ENCODE measurements around the gene EDA. TPM values are rescaled to one million over a fixed set of nuclear protein-coding genes. Genes with fewer than 3 reads are reported as not detected.
A peak's percentile ranks its signal among the peaks of the same experiment; 100 is the strongest.

Gene EDA
- total RNA-seq, 2 donors from 2014 or later, result 3.6 to 4.6 TPM

DNA sequence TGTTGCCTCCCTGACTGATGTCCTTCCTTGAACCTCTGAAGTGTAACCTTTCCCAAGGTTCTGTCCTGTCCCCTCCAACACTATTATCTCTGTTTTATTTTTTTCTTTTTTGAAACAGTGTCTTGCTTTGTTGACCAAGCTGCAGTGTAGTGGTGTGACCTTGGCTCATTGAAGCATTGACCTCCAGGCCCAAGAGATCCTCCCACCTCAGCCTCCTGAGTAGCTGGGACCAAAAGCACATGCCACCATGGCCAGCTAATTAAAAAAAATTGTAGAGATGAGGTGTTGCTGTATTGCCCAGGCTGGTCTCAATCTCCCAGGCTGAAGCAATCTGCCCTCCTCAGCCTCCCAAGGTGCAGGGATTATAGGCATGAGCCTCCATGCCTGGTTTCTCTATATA lies 59.0 kb downstream of the EDA start:
- H3K9me3 Mint-ChIP-seq, result peaks cover 20 to 24% of the 10 kb centered on the region in 2 donors
- ATAC-seq (no peak), DNase-seq (ENCODE audit: low spot score in 2 of 2) (no peak)
- H3K27ac Mint-ChIP-seq, result no peak overlapping the region
- H3K36me3 Mint-ChIP-seq, result peaks cover 11 to 12% of the 10 kb centered on the region in 2 donors

DNA sequence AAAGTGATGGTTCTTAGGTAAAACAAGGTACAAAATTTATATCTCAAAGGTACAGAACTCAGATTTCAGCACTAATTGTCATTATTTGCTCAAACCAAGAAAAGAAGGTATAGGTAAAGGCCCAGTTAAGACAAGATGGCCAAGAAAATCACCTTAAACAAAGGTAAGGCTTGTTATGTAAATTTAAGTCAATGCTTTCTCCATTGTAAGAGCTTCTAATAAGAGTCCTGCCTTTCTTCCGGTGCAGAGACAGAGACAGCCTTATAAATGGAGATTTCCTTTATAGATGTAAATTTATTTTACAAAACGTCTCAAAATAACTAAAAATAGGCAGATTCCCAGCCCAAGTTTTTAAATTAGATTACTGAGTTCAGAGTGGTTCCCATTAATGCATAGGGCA lies 89.9 kb downstream of the EDA start:
- Mint-ChIP-seq H3K9me3 (peaks cover 10 to 15% of the 10 kb centered on the region in 2 donors), H3K36me3 (peaks cover 10 to 16% of the 10 kb centered on the region in 2 donors), H3K27ac (no peak overlapping the region)
- DNase-seq (ENCODE audit: low spot score in 2 of 2) (no peak), ATAC-seq (no peak)

DNA sequence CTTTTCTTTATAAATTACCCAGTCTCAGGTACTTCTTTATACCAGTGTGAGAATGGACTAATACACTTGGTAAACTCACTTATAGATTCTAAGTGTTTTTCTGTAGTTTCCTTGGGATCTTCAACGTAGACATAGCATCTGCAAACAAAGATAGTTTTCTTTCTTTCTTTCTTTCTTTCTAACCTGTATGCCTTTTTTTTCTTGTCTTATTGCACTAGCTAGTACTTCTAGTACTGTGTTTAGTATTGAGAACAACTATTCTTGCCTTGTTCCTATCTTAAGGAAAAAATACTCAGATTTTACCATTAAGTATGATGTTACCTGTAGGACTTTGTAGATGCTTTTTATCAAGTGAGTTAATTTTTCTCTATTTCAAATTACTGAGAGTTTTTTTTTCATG lies 102.2 kb downstream of the EDA start:
- Mint-ChIP-seq H3K9me3 (peaks cover 10 to 21% of the 10 kb centered on the region in 2 donors), H3K27ac (no peak overlapping the region), H3K36me3 (peaks cover 7 to 37% of the 10 kb centered on the region in 2 donors)
- DNase-seq (ENCODE audit: low spot score in 2 of 2), result no peak
- ATAC-seq, result no peak

DNA sequence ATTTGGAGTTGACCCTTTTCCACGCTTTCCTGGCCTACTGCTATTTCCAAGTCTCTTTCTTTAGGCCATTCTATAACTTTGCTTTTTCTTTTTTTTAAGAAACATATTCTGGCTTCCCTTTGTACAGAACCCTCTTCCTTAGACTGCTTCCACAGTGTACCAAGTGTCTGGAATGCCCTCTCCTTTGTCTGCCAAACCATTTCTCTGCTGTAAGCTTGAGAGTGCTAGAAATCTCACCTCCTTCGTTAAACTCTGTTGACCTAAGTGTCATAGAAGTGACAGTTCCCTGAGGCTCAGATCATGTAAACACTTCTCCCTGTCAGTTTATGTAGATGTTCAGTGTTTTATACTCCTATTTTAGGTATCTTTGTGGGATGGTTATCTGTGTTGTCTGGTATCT lies 108.4 kb downstream of the EDA start:
- Mint-ChIP-seq H3K9me3 (peaks cover 4 to 7% of the 10 kb centered on the region in 2 donors), H3K36me3 (peaks cover 13 to 15% of the 10 kb centered on the region in 2 donors), H3K27ac (no peak overlapping the region)
- no peak for ATAC-seq
- no peak for DNase-seq (ENCODE audit: low spot score in 2 of 2)

DNA sequence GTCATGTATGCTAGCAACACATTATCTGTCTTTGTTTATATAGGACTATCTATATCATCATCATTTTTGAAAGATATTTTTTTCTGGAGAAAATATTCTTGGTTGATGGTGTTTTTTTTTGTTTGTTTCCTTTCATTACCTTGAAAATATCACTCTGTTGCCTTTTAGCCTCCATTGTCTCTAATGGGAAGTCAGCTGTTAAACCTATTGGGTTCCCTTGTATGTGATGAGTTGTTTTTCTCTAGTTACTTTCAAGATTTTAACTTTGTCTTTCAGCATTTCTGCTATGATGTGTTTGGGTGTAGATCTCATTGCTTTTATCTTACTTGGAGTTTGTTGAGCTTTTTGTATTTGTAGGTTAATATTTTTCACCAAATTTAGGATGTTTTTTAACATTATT lies 124.4 kb downstream of the EDA start:
- no peak for DNase-seq (ENCODE audit: low spot score in 2 of 2)
- no peak overlapping the region for H3K27ac Mint-ChIP-seq
- H3K9me3 Mint-ChIP-seq, result peaks cover 11 to 12% of the 10 kb centered on the region in 2 donors
- no peak for ATAC-seq
- peaks cover 6 to 10% of the 10 kb centered on the region in 2 donors for H3K36me3 Mint-ChIP-seq

DNA sequence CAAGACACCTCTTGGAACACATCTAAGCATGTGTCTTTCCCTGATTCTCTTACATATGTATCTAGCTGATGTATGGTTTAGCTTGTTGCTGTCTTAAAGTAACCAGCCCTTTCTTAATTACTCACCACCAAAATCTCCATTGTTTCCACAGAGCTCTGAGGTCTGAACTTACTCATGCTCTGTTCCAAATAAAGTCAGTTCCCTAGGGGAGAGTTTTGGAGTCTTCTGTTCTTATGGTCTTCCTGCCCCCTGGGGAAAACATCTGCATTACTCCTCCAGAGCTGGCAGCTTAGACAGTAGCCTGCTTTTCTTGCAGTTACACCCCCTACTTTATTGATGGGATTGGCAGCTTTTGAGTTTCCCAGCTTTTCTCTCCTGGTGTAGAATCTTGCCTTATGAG lies 125.8 kb downstream of the EDA start:
- DNase-seq (ENCODE audit: low spot score in 2 of 2) (no peak), ATAC-seq (no peak)
- Mint-ChIP-seq H3K9me3 (peaks cover 11 to 12% of the 10 kb centered on the region in 2 donors), H3K27ac (no peak overlapping the region), H3K36me3 (peaks cover 6 to 10% of the 10 kb centered on the region in 2 donors)

DNA sequence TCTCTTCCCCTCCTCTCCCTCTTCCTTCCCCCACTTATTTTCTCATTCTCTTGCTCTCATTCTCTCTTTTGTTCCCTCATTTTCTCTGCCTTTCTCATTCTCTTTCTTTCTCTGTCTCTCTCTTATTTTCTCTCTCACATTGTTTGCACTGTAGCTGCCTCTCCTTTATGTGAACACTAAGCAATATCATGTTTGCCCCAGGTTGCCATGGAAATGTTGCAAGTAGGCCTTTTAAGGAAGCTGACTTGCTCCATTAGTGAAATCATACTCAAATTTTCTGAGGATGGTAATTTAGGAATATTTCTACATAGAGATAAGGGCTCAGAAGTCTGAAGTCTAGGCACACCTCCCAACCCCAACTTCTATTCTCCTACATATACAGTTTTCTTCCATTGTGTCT lies 130.1 kb downstream of the EDA start:
- DNase-seq (ENCODE audit: low spot score in 2 of 2), result no peak
- Mint-ChIP-seq H3K9me3 (peaks cover 4 to 6% of the 10 kb centered on the region in 2 donors), H3K27ac (no peak overlapping the region), H3K36me3 (peaks cover 0 to 10% of the 10 kb centered on the region in 2 donors)
- no peak for ATAC-seq

DNA sequence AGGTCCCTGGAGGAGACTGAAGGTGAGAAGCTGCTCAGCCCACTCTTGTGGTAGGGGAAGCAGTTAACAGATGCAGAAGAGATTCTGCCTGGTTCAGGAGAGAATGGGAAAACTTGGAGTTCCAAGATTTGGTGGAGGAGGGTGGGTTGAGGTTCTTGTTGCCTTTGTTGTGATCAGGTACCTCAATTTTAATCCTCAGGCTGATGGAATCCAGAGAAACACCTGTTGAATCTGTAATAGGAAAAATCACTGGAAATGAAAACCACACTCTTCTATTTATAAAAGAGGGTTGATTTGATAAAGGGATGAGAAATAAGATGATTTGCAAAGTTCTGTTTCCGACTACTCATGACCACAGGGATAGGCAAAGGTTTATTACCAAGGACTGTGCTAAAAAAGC lies 132.1 kb downstream of the EDA start:
- no peak overlapping the region for H3K27ac Mint-ChIP-seq
- peaks cover under 1 to 3% of the 10 kb centered on the region in 2 donors for H3K36me3 Mint-ChIP-seq
- ATAC-seq (no peak), DNase-seq (ENCODE audit: low spot score in 2 of 2) (no peak)
- H3K9me3 Mint-ChIP-seq, result no peaks in the 10 kb centered on the region

DNA sequence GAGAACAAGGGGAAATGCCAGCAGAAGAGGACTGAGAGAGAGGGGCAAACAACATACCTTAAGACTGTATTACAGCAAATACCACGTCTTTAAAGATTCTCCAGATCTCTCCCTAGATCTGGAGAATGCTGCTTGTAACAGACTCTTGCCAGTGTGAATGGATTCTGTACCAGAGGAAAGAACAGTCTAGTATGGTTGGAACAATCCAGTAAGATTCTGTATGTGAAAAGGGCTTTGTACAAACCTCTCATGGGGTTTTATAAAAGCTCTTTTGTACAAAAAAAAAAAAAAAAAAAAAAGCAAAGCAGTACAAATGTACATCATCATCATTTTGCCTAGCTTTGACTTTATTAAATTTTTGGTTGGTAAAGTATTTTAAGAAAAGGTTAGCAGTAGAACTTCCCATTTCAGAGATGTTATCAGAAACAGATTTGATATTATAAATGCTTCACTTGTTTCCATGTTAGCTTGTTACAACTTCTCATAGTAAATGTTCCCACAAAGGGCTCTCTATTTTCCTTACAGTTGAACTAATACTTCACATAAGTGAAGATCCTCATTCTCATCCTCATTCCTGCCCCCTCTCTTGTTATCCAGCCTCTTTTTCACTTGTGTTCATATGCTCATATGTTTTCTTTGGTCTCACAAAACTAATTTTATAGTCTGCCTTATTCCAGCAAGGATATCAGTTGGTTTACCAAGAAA lies 144.2 kb downstream of the EDA start:
- Mint-ChIP-seq H3K36me3 (peaks cover 0 to 3% of the 10 kb centered on the region in 2 donors), H3K27ac (no peak overlapping the region), H3K9me3 (no peaks in the 10 kb centered on the region)
- DNase-seq (ENCODE audit: low spot score in 2 of 2) (no peak), ATAC-seq (no peak)

DNA sequence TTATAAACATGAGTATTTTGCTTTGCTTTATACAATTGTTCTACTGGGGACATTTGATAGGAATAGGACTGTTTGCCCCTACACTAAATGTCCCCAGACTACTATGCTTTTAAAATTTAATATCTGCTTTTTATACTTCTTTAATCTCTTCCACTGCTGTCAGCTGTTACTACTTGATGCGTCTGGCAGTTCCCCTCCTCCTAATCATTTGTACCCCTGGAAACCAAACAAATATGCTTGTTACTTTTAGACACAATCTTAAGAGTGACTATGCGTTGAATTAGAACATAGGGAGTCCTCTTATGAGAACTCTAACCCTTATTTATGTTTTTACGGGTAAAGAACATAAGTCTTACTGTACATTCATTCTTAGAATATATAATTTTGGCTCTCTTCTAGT lies 145.7 kb downstream of the EDA start:
- no peak overlapping the region for H3K27ac Mint-ChIP-seq
- H3K36me3 Mint-ChIP-seq, result no peaks in the 10 kb centered on the region
- H3K9me3 Mint-ChIP-seq, result no peaks in the 10 kb centered on the region
- DNase-seq (ENCODE audit: low spot score in 2 of 2), result no peak
- no peak for ATAC-seq

DNA sequence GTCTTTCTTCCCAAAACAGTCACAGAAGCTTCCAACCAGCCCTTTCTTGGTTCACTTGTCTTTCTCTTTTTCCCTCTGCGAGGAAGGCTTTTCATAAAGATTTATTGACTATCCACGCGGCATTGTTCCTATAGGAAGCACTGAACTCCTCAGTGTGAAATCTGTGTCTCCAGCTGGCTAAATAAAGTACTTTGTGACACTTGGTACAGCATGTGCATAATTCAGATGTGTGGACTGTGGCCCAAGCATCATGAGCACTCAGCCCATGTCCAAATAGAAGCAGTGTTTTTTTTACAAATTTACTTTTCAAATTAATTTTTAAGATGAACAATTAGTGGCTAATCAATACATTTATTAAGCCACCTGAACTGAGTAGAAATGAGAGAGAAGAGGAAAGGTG lies 146.4 kb downstream of the EDA start:
- no peaks in the 10 kb centered on the region for H3K9me3 Mint-ChIP-seq
- ATAC-seq (no peak), DNase-seq (ENCODE audit: low spot score in 2 of 2) (no peak)
- H3K27ac Mint-ChIP-seq, result no peak overlapping the region
- H3K36me3 Mint-ChIP-seq, result no peaks in the 10 kb centered on the region

DNA sequence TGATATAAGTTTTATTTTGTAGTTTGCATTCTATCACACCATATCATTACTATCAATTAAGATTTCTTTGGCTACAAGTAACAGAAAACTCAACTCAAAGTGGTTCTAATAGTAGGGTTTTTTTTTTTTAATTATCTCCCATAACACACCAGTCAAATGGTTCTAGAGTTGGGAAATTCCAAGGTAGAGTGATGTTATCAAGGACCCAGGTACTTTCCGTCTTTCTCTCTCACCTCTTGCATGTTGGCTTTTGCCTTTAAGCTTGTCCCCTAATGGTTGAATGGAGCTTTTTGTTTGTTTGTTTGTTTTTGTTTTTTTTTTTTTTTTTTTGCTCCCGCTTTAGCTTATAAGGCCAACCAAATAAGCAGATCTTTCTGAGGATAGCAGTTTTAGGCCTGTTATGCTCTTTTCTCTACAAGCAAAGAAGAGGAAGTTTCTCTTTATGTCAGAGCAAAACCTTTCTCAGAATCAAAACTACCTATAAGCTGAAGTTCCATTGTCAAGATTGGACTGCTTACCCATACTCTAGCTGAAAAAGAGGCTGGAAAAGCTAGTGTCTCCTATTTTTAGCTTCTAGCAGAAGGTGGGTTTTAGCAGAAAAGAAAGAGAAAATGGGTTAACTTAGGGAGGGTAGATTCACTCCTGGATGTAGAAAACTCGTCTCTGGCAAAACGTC lies 177.5 kb downstream of the EDA start:
- H3K9me3 Mint-ChIP-seq, result peaks cover 11 to 22% of the 10 kb centered on the region in 2 donors
- no peak for DNase-seq (ENCODE audit: low spot score in 2 of 2)
- peaks cover 4 to 11% of the 10 kb centered on the region in 2 donors for H3K36me3 Mint-ChIP-seq
- no peak overlapping the region for H3K27ac Mint-ChIP-seq
- ATAC-seq, result no peak

DNA sequence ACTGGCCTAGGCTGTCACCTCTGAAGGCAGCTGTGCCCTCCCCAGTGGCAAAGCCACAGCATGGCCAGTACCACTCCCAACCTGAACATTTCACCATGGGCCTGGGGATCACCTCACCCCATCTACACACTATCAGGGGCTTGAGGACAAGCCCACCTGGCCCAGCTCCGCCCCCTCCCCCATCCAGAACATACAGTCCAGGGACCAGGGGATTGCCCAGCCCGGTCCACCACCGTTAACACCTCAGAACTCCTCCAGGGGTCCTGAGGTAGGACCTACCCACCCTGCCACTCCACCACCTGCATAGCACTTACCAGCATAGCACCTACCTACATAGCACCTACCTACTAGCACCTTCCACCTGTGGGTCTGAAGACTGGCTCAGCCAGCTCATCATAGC lies 179.8 kb downstream of the EDA start:
- no peak for DNase-seq (ENCODE audit: low spot score in 2 of 2)
- Mint-ChIP-seq H3K36me3 (peaks cover 4 to 11% of the 10 kb centered on the region in 2 donors), H3K27ac (peak overlapping the region in 1 of 2 donors; percentile 36), H3K9me3 (peaks cover 11 to 25% of the 10 kb centered on the region in 2 donors)
- ATAC-seq, result no peak

DNA sequence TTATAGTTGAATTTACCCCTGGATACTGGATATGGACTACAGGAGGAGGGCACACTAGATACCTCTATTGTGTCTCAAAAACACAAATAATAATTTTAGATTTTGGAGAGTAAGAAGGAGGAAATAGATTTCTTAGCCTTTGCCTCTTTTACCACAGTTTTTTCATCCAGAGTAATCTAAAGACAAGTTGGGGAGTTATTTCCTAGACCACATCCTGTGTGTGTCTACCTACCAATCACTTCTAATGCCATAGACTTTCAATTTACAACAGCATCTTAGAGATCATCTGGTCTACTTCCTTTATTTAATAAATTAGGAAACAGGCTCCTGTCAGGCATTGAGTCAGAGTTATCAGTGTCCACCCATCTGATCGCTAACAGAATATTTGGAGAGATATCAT lies 191.5 kb downstream of the EDA start:
- Mint-ChIP-seq H3K27ac (no peak overlapping the region), H3K36me3 (peaks cover 0 to 11% of the 10 kb centered on the region in 2 donors), H3K9me3 (peaks cover 0 to 13% of the 10 kb centered on the region in 2 donors)
- ATAC-seq, result no peak
- no peak for DNase-seq (ENCODE audit: low spot score in 2 of 2)

DNA sequence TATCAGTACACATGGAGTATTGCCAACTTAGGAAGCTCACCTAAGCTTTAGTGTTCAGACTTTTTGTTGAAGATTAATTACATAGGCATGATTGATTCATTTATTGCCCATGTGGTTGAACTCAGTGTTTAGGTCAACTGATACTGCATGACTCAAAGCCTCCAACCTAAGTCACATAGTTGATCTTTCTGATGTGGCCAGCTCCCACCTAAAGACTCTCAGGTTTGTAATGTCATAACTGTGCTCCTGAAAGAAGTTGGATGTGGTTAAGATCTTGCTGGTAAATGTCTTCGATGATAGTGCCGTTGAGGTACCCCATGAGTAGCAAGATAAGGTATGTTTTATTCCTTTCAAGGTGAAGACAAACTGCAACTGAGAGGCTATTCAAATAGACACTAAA lies 192.5 kb downstream of the EDA start:
- H3K9me3 Mint-ChIP-seq, result peaks cover 0 to 13% of the 10 kb centered on the region in 2 donors
- no peak overlapping the region for H3K27ac Mint-ChIP-seq
- ATAC-seq, result peak; percentile 93 to 99
- peaks cover 0 to 11% of the 10 kb centered on the region in 2 donors for H3K36me3 Mint-ChIP-seq
- DNase-seq (ENCODE audit: low spot score in 2 of 2), result peak in 1 of 2 donors; percentile 3

DNA sequence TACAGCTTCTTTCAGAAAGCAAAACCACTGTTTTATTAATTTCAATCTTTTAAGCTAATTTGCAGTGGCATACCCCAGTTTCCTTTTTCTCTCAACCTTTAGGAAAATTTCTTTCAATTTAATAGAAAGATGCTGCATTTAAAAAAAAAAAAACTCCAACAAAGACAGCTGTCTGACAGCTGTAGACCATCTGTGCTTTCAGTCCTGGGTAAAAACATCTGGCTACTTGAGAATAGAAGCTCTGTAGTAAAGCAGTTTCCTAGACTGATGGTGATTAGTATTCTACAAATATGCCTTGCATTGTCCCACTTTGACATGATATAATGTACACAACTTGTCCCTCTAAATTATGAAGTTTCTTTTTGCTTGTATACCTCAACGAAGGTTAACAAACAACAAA lies 197.8 kb downstream of the EDA start:
- H3K27ac Mint-ChIP-seq, result no peak overlapping the region
- no peak for ATAC-seq
- DNase-seq (ENCODE audit: low spot score in 2 of 2), result no peak
- H3K36me3 Mint-ChIP-seq, result peaks cover 6% of the 10 kb centered on the region in 2 donors
- peaks cover 11 to 15% of the 10 kb centered on the region in 2 donors for H3K9me3 Mint-ChIP-seq

DNA sequence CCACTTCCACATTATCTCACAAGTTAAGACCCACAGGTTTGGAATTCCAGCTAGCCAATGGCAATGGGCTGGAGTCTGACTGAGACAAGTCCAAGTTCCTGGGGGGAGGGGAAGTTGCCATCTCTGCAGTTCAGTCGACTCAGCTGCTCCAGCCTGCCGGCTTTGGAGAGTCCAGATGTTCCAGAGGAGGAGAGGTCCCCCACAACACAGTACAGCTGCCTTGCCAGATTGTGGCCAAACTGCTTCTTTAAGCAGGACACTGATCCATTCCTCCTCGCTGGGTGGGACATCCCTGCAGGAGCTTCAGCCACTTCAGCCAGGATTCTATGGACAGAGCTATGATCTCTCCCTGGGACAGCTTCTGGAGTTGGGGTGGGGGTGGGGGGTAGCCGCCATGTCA lies 199.2 kb downstream of the EDA start:
- Mint-ChIP-seq H3K36me3 (peaks cover 0 to 6% of the 10 kb centered on the region in 2 donors), H3K27ac (no peak overlapping the region), H3K9me3 (peaks cover 14 to 17% of the 10 kb centered on the region in 2 donors)
- ATAC-seq (no peak), DNase-seq (ENCODE audit: low spot score in 2 of 2) (no peak)

DNA sequence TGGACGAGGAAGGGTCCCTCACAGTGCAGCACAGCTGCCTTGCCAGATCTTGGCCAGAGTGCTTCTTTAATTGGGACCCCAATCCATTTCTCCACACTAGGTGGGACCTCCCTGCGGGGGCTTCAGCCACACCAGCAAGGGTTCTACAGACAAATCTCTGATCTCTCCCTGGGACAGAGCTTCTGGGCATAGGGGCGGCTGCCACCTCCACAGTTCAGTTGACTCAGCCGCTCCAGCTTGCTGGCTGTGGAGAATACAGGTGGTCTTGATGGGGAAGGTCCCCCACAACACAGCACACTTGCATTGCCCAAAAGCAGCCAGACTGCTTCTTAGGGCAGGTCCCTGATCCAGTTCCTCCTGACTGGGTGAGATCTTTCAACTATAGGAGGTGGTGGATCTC lies 199.6 kb downstream of the EDA start:
- H3K27ac Mint-ChIP-seq, result no peak overlapping the region

More for the DNA sequence above, 199.6 kb downstream of the EDA start:
- Mint-ChIP-seq H3K9me3 (peaks cover 14 to 17% of the 10 kb centered on the region in 2 donors), H3K36me3 (peaks cover 0 to 6% of the 10 kb centered on the region in 2 donors)
- DNase-seq (ENCODE audit: low spot score in 2 of 2) (no peak), ATAC-seq (no peak)

Measured in activated naive CD4-positive, alpha-beta T cell treated with anti-CD3 and anti-CD28 coated beads, Interleukin-2, amount 50 U/mL, for 72 hours (primary cell).